ENCODE measurements around the gene GHRL.

GHRL gene

GRCh38 chr3:10338591-10339353 lies 46.0 kb upstream of the GHRL start:
- H3K4me3 ChIP-seq (ENCODE audit: low read depth, low read length), result no peak overlapping the region
- TF ChIP-seq POLR2A (IDR thresholded peaks at IDR 0.05; ENCODE audit: extremely low read depth, insufficient read length) (no peak), CTCF (IDR thresholded peaks at IDR 0.05; ENCODE audit: low read depth, low read length) (no peak), MYC (IDR thresholded peaks at IDR 0.05; ENCODE audit: low read depth, low read length) (no peak), MAX (IDR thresholded peaks at IDR 0.05; ENCODE audit: low read depth, low read length) (no peak)
- no peak for DNase-seq (ENCODE audit: low read depth)

- TF ChIP-seq CTCF (IDR thresholded peaks at IDR 0.05; ENCODE audit: low read depth, low read length) (no peak), POLR2A (IDR thresholded peaks at IDR 0.05; ENCODE audit: extremely low read depth, insufficient read length) (no peak), MAX (IDR thresholded peaks at IDR 0.05; ENCODE audit: low read depth, low read length) (no peak), MYC (IDR thresholded peaks at IDR 0.05; ENCODE audit: low read depth, low read length) (no peak)
- H3K4me3 ChIP-seq (ENCODE audit: low read depth, low read length), result no peak overlapping the region
- no peak for DNase-seq (ENCODE audit: low read depth)
Observed at GRCh38 chr3:10338164-10338470, 45.4 kb upstream of the GHRL start.

GRCh38 chr3:10337323-10338163 lies 44.8 kb upstream of the GHRL start:
- TF ChIP-seq CTCF (IDR thresholded peaks at IDR 0.05; ENCODE audit: low read depth, low read length) (no peak), MYC (IDR thresholded peaks at IDR 0.05; ENCODE audit: low read depth, low read length) (no peak), POLR2A (IDR thresholded peaks at IDR 0.05; ENCODE audit: extremely low read depth, insufficient read length) (no peak), MAX (IDR thresholded peaks at IDR 0.05; ENCODE audit: low read depth, low read length) (no peak)
- no peak for DNase-seq (ENCODE audit: low read depth)
- H3K4me3 ChIP-seq (ENCODE audit: low read depth, low read length), result no peak overlapping the region

GRCh38 chr3:10336761-10337160 lies 44.0 kb upstream of the GHRL start:
- no peak for DNase-seq (ENCODE audit: low read depth)
- no peak for TF ChIP-seq CTCF (IDR thresholded peaks at IDR 0.05; ENCODE audit: low read depth, low read length)
- no peak for TF ChIP-seq MAX (IDR thresholded peaks at IDR 0.05; ENCODE audit: low read depth, low read length)
- TF ChIP-seq POLR2A (IDR thresholded peaks at IDR 0.05; ENCODE audit: extremely low read depth, insufficient read length), result no peak
- no peak for TF ChIP-seq MYC (IDR thresholded peaks at IDR 0.05; ENCODE audit: low read depth, low read length)
- no peak overlapping the region for H3K4me3 ChIP-seq (ENCODE audit: low read depth, low read length)

- no peak overlapping the region for H3K4me3 ChIP-seq (ENCODE audit: low read depth, low read length)
- DNase-seq (ENCODE audit: low read depth), result no peak
- no peak for TF ChIP-seq MYC (IDR thresholded peaks at IDR 0.05; ENCODE audit: low read depth, low read length)
Observed at GRCh38 chr3:10335871-10336622, 43.3 kb upstream of the GHRL start.

Data from NB4 (cell line).